Osteoblast (primary cell): ENCODE data around the gene FNDC3B. TPM values are rescaled to one million over a fixed set of nuclear protein-coding genes. Genes with fewer than 3 reads are reported as not detected.

Experiments used
- DNase-seq: peaks from one replicate; pipeline ENCODE4 v3.0.0; 2011; ENCODE audit warnings: low spot score, mixed read lengths; ENCODE audit not compliant: insufficient read length; ENCODE audit errors: missing footprints
- H2AFZ ChIP-seq: 2 replicates; pipeline ENCODE4 v1.6.0; 2011; ENCODE audit warnings: mild to moderate bottlenecking, low read length
- H3K27ac ChIP-seq: 2 replicates; pipeline ENCODE4 v1.5.1; 2011; ENCODE audit warnings: mild to moderate bottlenecking, low read depth, low read length, moderate library complexity
- H3K27me3 ChIP-seq: 2 replicates; pipeline ENCODE4 v1.6.0; 2012; ENCODE audit warnings: mild to moderate bottlenecking, control low read depth, inconsistent platforms, low read length, moderate library complexity; ENCODE audit not compliant: insufficient read depth
- H3K36me3 ChIP-seq: 2 replicates; pipeline ENCODE4 v1.5.1; 2011; ENCODE audit warnings: mild to moderate bottlenecking, low read length, control low read depth, moderate library complexity; ENCODE audit not compliant: insufficient read depth
- H3K4me1 ChIP-seq: 2 replicates; pipeline ENCODE4 v1.5.1; 2011; ENCODE audit warnings: mild to moderate bottlenecking, low read length, control low read depth, moderate library complexity; ENCODE audit not compliant: insufficient read depth
- H3K4me2 ChIP-seq: 2 replicates; pipeline ENCODE4 v1.6.0; 2011; ENCODE audit warnings: mild to moderate bottlenecking, low read length; ENCODE audit not compliant: insufficient read depth
- H3K4me3 ChIP-seq: fragments of 200-600 bp; sonication (generic); 3 replicates; pipeline ENCODE4 v1.5.1; 2012; ENCODE audit warnings: mild to moderate bottlenecking, low read length, inconsistent platforms; ENCODE audit not compliant: insufficient read depth
- H3K79me2 ChIP-seq: 2 replicates; pipeline ENCODE4 v1.6.0; 2012; ENCODE audit warnings: mild to moderate bottlenecking, low read length, control low read depth, inconsistent platforms; ENCODE audit not compliant: insufficient read depth
- H3K9me3 ChIP-seq: 2 replicates; pipeline ENCODE4 v1.5.1; 2011; ENCODE audit warnings: low read depth, low read length, control low read depth
- H4K20me1 ChIP-seq: 2 replicates; pipeline ENCODE4 v1.6.0; 2012; ENCODE audit warnings: mild to moderate bottlenecking, low read length, control low read depth; ENCODE audit not compliant: insufficient read depth
- CTCF ChIP-seq: IDR thresholded peaks from 2 replicates; pipeline ENCODE4 v1.5.1; 2011; ENCODE audit warnings: mild to moderate bottlenecking, low read depth, low read length, moderate library complexity; ENCODE audit errors: extremely low read depth
- total RNA-seq: library from RNA; depleted of rRNA; stranded (reverse); fragments of >200 nt; gene quantifications from 2 replicates; pipeline ENCODE4 v1.2.3, GENCODE V29; 2012

The FNDC3B gene
- total RNA-seq, 1 donor: 179 TPM

GRCh38 chr3:172343979-172344378 lies 304.6 kb downstream of the FNDC3B start:
- Histone ChIP-seq H3K27me3 (no peaks in the 10 kb centered on the region), H3K36me3 (peaks cover 94% of the 10 kb centered on the region), H2AFZ (no peak overlapping the region), H3K4me1 (no peaks in the 10 kb centered on the region), H3K9me3 (no peaks in the 10 kb centered on the region), H3K27ac (no peak overlapping the region), H3K79me2 (peaks cover 7% of the 10 kb centered on the region), H3K4me3 (no peak overlapping the region), H3K4me2 (no peak overlapping the region), H4K20me1 (peaks cover 3% of the 10 kb centered on the region)
- no peak for TF ChIP-seq CTCF
- no peak for DNase-seq

DNA sequence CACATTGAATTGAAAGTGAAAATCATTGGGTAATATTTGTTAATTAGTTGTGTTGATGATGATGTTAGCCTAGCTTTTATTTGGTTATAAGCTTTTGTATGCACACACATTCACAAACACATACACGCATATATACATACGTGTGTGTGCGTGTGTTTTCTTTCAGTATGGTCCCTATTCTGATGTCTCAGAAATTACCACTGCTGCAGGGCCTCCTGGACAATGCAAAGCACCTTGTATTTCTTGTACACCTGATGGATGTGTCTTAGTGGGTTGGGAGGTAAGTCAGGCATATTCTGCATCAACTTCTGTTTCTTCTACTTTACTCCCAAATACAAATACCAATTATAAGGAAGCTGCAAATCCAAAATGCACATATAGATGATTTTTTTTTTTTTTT lies 306.8 kb downstream of the FNDC3B start:
- peaks cover 11% of the 10 kb centered on the region for H3K79me2 ChIP-seq
- no peak overlapping the region for H3K4me3 ChIP-seq
- no peak for DNase-seq
- H4K20me1 ChIP-seq: peaks cover 8% of the 10 kb centered on the region
- peaks cover 6% of the 10 kb centered on the region for H3K4me1 ChIP-seq
- TF ChIP-seq CTCF: no peak
- no peak overlapping the region for H3K27ac ChIP-seq
- H3K9me3 ChIP-seq: no peaks in the 10 kb centered on the region
- H3K36me3 ChIP-seq: peaks cover 98% of the 10 kb centered on the region
- no peak overlapping the region for H2AFZ ChIP-seq
- no peaks in the 10 kb centered on the region for H3K27me3 ChIP-seq
- H3K4me2 ChIP-seq: no peak overlapping the region

- H4K20me1 ChIP-seq: peaks cover 14% of the 10 kb centered on the region
- peaks cover 15% of the 10 kb centered on the region for H3K79me2 ChIP-seq
- DNase-seq: no peak
- H3K27ac ChIP-seq: no peak overlapping the region
- H3K36me3 ChIP-seq: peaks cover 90% of the 10 kb centered on the region
- TF ChIP-seq CTCF: no peak
- no peaks in the 10 kb centered on the region for H3K27me3 ChIP-seq
- H3K9me3 ChIP-seq: no peaks in the 10 kb centered on the region
- H3K4me1 ChIP-seq: peaks cover 7% of the 10 kb centered on the region
- no peak overlapping the region for H2AFZ ChIP-seq
- H3K4me2 ChIP-seq: no peak overlapping the region
- no peak overlapping the region for H3K4me3 ChIP-seq
Observed at GRCh38 chr3:172347895-172348679, 308.7 kb downstream of the FNDC3B start.

- peaks cover 37% of the 10 kb centered on the region for H4K20me1 ChIP-seq
- peaks cover 22% of the 10 kb centered on the region for H3K4me1 ChIP-seq
- peaks cover 67% of the 10 kb centered on the region for H3K36me3 ChIP-seq
Observed at GRCh38 chr3:172351895-172352466, 312.6 kb downstream of the FNDC3B start.

More at GRCh38 chr3:172351895-172352466, 312.6 kb downstream of the FNDC3B start:
- Histone ChIP-seq H3K27ac (no peak overlapping the region), H3K79me2 (peaks cover 11% of the 10 kb centered on the region), H2AFZ (no peak overlapping the region), H3K9me3 (no peaks in the 10 kb centered on the region), H3K27me3 (no peaks in the 10 kb centered on the region), H3K4me3 (no peak overlapping the region), H3K4me2 (no peak overlapping the region)
- DNase-seq: no peak
- no peak for TF ChIP-seq CTCF
